ENCODE results near the gene MCCC1. TPM values are rescaled to one million over a fixed set of nuclear protein-coding genes. Genes with fewer than 3 reads are reported as not detected.

MCCC1 gene
- total RNA-seq, 2 experiments from 2014 or later, result 23.5 to 27.5 TPM

DNA sequence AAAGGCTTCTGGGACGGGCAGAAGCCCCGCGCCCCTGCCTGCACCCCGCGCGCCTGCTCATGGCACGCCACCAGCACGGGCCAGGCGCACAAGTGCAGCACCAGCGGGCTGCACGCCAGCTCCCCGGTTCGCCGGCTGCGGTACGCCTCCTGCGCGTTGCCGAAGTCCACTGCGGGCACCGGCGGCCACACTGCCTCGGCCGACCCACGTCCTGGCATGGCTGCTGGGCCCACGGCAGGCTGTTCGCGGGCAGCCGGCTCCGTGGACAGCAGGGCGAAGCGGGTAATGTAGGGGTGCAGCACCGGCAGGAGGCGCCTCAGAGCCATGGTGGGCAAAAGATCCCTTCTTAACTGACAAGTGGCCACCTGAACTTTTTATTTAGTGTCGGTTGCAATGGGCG lies 34.8 kb downstream of the MCCC1 start:
- H3K9me3 Mint-ChIP-seq, result no peaks in the 10 kb centered on the region
- no peak for DNase-seq
- CTCF ChIA-PET, result no interaction called here

GRCh38 chr3:183061391-183062172 lies 37.7 kb downstream of the MCCC1 start:
- Mint-ChIP-seq H3K4me1 (no peaks in the 10 kb centered on the region), H3K36me3 (ENCODE audit: low read depth) (peaks cover 16% of the 10 kb centered on the region), H3K9me3 (no peaks in the 10 kb centered on the region), H3K27me3 (no peaks in the 10 kb centered on the region), H3K4me3 (no peak overlapping the region), H3K27ac (no peak overlapping the region)
- CTCF ChIA-PET, result no interaction called here
- no peak for DNase-seq
- POLR2A ChIA-PET, result no interaction called here

More for the DNA sequence above, 34.8 kb downstream of the MCCC1 start:
- Mint-ChIP-seq H3K27ac (no peak overlapping the region), H3K27me3 (no peaks in the 10 kb centered on the region), H3K4me3 (no peak overlapping the region), H3K4me1 (no peaks in the 10 kb centered on the region), H3K36me3 (ENCODE audit: low read depth) (peaks cover 33% of the 10 kb centered on the region)
- POLR2A ChIA-PET, result no interaction called here

DNA sequence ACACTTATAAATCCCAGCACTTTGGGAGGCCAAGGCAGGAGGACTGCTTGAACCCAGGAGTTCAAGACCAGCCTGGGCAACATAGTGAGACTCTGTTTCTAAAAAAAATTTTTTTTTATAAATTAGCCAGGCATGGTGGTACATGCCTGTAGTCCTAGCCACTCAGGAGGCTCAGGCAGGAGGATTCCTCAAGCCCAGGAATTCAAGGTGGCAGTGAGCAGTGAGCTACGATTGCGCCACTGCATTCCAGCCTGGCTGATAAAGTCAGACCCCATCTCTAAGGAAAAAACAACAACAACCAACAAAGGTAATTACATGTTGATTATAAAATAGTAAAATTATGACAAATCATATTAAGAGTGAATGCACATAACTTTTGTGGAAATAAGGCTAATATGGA lies 40.9 kb downstream of the MCCC1 start:
- Mint-ChIP-seq H3K27ac (no peak overlapping the region), H3K4me3 (no peak overlapping the region), H3K4me1 (no peaks in the 10 kb centered on the region), H3K9me3 (no peaks in the 10 kb centered on the region), H3K36me3 (ENCODE audit: low read depth) (peaks cover under 1% of the 10 kb centered on the region), H3K27me3 (no peaks in the 10 kb centered on the region)
- DNase-seq, result no peak
- CTCF ChIA-PET, result no interaction called here
- POLR2A ChIA-PET, result no interaction called here

DNA sequence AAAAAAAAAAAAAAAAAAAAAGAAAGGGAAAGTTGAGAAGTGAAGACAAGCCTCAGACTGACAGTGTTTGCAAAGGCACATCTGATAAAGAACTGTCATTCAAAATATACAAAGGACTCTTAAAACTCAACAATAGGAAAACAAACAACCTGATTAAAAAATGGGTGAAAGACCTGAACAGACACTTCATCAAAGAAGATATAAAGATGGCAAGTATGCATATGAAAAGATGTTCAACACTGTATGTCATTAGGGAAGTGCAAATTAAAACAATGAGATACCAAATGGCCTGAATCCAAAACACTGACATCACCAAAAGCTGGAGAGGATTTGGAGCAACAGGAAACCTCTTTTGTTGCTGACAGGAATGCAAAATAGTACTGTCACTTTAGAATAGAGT lies 48.6 kb downstream of the MCCC1 start:
- POLR2A ChIA-PET, result no interaction called here
- Mint-ChIP-seq H3K4me1 (peaks cover 9% of the 10 kb centered on the region), H3K27ac (no peak overlapping the region), H3K4me3 (no peak overlapping the region), H3K27me3 (no peaks in the 10 kb centered on the region), H3K9me3 (no peaks in the 10 kb centered on the region), H3K36me3 (ENCODE audit: low read depth) (peaks cover 28% of the 10 kb centered on the region)
- CTCF ChIA-PET, result interaction anchor here (1.5 kb wide), 1 partner anchor 141 kb away, joined by 3 read pairs; no protein-coding TSS in a partner anchor
- DNase-seq, result no peak

- DNase-seq, result no peak
- ChIA-PET POLR2A (no interaction called here), CTCF (no interaction called here)
- H3K36me3 Mint-ChIP-seq (ENCODE audit: low read depth), result peaks cover 44% of the 10 kb centered on the region
- peaks cover 15% of the 10 kb centered on the region for H3K4me1 Mint-ChIP-seq
- no peak overlapping the region for H3K4me3 Mint-ChIP-seq
- no peaks in the 10 kb centered on the region for H3K27me3 Mint-ChIP-seq
- no peaks in the 10 kb centered on the region for H3K9me3 Mint-ChIP-seq
- H3K27ac Mint-ChIP-seq, result no peak overlapping the region
These were observed 52.4 kb downstream of the MCCC1 start for GRCh38 chr3:183046883-183047282.

GRCh38 chr3:183044547-183045229 lies 54.6 kb downstream of the MCCC1 start:
- POLR2A ChIA-PET, result no interaction called here
- Mint-ChIP-seq H3K27ac (no peak overlapping the region), H3K4me3 (no peak overlapping the region)

GRCh38 chr3:183038757-183039156 lies 60.5 kb downstream of the MCCC1 start:
- DNase-seq, result no peak
- POLR2A ChIA-PET, result no interaction called here
- Mint-ChIP-seq H3K27ac (no peak overlapping the region), H3K9me3 (no peaks in the 10 kb centered on the region), H3K4me1 (no peaks in the 10 kb centered on the region), H3K27me3 (no peaks in the 10 kb centered on the region), H3K4me3 (no peak overlapping the region), H3K36me3 (ENCODE audit: low read depth) (peaks cover 48% of the 10 kb centered on the region)
- CTCF ChIA-PET, result no interaction called here

More at GRCh38 chr3:183044547-183045229, 54.6 kb downstream of the MCCC1 start:
- Mint-ChIP-seq H3K27me3 (no peaks in the 10 kb centered on the region), H3K9me3 (no peaks in the 10 kb centered on the region), H3K36me3 (ENCODE audit: low read depth) (peaks cover 39% of the 10 kb centered on the region), H3K4me1 (peaks cover 15% of the 10 kb centered on the region)
- DNase-seq, result no peak
- CTCF ChIA-PET, result no interaction called here

- DNase-seq, result no peak
- H3K27ac Mint-ChIP-seq, result no peak overlapping the region
- H3K36me3 Mint-ChIP-seq (ENCODE audit: low read depth), result peaks cover 46% of the 10 kb centered on the region
- no peaks in the 10 kb centered on the region for H3K4me1 Mint-ChIP-seq
- H3K9me3 Mint-ChIP-seq, result no peaks in the 10 kb centered on the region
- no peaks in the 10 kb centered on the region for H3K27me3 Mint-ChIP-seq
- H3K4me3 Mint-ChIP-seq, result no peak overlapping the region
- CTCF ChIA-PET, result no interaction called here
- POLR2A ChIA-PET, result no interaction called here
These were observed 61.1 kb downstream of the MCCC1 start for GRCh38 chr3:183038221-183038620.

- Mint-ChIP-seq H3K27ac (no peak overlapping the region), H3K36me3 (ENCODE audit: low read depth) (peaks cover 44% of the 10 kb centered on the region), H3K4me3 (no peak overlapping the region), H3K4me1 (no peaks in the 10 kb centered on the region), H3K27me3 (no peaks in the 10 kb centered on the region), H3K9me3 (no peaks in the 10 kb centered on the region)
- POLR2A ChIA-PET, result no interaction called here
- DNase-seq, result no peak
- CTCF ChIA-PET, result no interaction called here
These were observed 65.5 kb downstream of the MCCC1 start for GRCh38 chr3:183033746-183034145.

DNA sequence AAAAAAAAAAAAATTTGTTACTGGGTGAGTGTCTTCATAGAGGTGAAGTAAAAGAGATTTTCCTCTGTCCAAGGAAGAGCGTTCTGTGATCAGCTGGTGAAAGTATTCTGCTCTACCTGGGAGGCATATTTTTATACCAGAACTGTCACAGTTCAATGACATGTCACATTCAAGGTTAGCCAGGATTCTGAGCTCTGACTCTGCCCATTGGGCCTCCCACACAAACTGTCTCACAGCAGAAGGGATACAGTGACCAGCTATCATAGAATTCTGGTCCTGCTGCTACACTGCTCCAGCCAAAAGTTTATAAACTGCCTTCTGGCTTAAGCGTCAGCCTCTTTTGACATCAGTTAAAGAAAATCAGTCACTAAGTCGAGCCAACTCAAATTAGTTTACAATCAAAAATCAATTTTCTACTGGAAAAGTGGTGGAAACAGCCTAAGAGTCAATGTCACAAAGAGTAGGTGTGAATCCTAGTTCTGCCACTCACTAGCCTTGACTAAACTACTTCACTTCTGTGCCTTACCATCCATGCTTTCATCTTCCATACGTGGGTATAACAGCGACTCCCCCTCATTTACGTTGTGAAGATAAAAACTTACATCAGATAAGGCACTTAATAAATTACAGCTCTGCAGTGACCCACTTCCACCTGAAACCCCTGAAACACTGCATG lies 66.3 kb downstream of the MCCC1 start:
- DNase-seq, result no peak
- H3K4me3 Mint-ChIP-seq, result no peak overlapping the region
- ChIA-PET CTCF (interaction anchor here (1.0 kb wide), 1 partner anchor 124 kb away, joined by 4 read pairs; no protein-coding TSS in a partner anchor), POLR2A (interaction anchor here (0.6 kb wide), 1 partner anchor 13 kb away, joined by 3 read pairs; no protein-coding TSS in a partner anchor)
- no peaks in the 10 kb centered on the region for H3K27me3 Mint-ChIP-seq
- H3K36me3 Mint-ChIP-seq (ENCODE audit: low read depth), result peaks cover 44% of the 10 kb centered on the region
- no peak overlapping the region for H3K27ac Mint-ChIP-seq
- H3K9me3 Mint-ChIP-seq, result no peaks in the 10 kb centered on the region
- H3K4me1 Mint-ChIP-seq, result no peaks in the 10 kb centered on the region

DNA sequence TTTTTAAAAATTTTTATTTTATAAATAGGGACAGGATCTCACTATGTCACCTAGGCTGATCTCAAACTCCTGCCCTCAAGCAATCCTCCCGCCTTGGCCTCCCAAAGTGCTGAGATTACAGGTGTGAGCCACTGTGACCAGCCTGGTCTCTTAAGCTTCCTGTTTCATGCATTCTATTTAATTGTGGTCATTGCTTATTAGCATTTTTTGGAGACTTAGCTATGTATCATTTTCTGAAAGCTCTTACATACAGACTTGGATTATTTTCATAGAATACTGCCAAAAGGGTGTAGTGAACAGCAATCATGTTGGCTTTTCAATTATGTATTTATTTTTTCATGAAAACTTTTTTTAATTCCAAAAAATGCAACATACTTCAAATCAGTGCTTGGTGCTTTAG lies 67.5 kb downstream of the MCCC1 start:
- Mint-ChIP-seq H3K9me3 (no peaks in the 10 kb centered on the region), H3K4me3 (no peak overlapping the region), H3K27ac (no peak overlapping the region), H3K36me3 (ENCODE audit: low read depth) (peaks cover 35% of the 10 kb centered on the region), H3K27me3 (no peaks in the 10 kb centered on the region), H3K4me1 (no peaks in the 10 kb centered on the region)
- ChIA-PET POLR2A (no interaction called here), CTCF (no interaction called here)
- no peak for DNase-seq

- Mint-ChIP-seq H3K9me3 (no peaks in the 10 kb centered on the region), H3K27me3 (no peaks in the 10 kb centered on the region), H3K27ac (no peak overlapping the region), H3K36me3 (ENCODE audit: low read depth) (peaks cover 28% of the 10 kb centered on the region), H3K4me1 (no peaks in the 10 kb centered on the region), H3K4me3 (no peak overlapping the region)
- no peak for DNase-seq
- CTCF ChIA-PET, result no interaction called here
- POLR2A ChIA-PET, result no interaction called here
These were observed 70.9 kb downstream of the MCCC1 start for GRCh38 chr3:183028416-183028815.

- DNase-seq, result no peak
- Mint-ChIP-seq H3K4me3 (no peak overlapping the region), H3K36me3 (ENCODE audit: low read depth) (peaks cover 24% of the 10 kb centered on the region), H3K9me3 (no peaks in the 10 kb centered on the region), H3K4me1 (no peaks in the 10 kb centered on the region), H3K27ac (no peak overlapping the region), H3K27me3 (no peaks in the 10 kb centered on the region)
- CTCF ChIA-PET, result no interaction called here
- POLR2A ChIA-PET, result no interaction called here
These were observed 72.0 kb downstream of the MCCC1 start for GRCh38 chr3:183027276-183027675.

Measured in activated CD4-positive, alpha-beta memory T cell treated with anti-CD3 and anti-CD28 coated beads, Interleukin-2, amount 10 ng/mL, durations not matched to agents 7 days and 5 days (primary cell).